MM.1S (cell line): ENCODE data around the gene ZFP62.

ENCODE experiments used
- EZH2phosphoT487 ChIP-seq: fragments of 300-600 bp; sonication (generic); IDR thresholded peaks from 2 replicates; pipeline ENCODE4 v1.6.1; 2018; ENCODE audit warnings: antibody characterized with exemption, low read length
- TF ChIP-seq, protein P1 (sequence below): fragments of 300-600 bp; sonication (generic); IDR thresholded peaks from 2 replicates; pipeline ENCODE4 v1.5.1; 2016; ENCODE audit warnings: antibody characterized with exemption, low read length, mixed read lengths

DNA sequence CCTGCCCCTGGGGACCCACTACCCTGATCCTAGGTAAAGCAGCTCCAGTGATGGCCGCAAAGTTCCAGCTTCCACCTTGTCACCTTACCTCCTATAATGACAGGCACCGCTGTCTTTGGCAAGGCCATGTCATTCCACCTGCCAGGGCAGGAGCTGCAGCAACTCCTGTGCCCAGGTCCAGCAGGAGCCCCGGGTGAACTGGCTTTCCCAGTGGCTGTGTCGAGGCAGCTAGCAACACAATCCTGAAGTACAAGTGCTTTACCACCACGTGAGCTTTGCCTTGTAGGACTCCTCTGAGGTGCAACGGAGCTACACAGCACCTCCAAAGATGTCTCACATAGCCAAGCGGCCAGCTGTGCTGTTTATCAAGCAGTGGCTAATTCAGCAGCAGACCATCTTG is 37.7 kb downstream of the ZFP62 start:
- TF ChIP-seq EZH2phosphoT487 = no peak
- TF ChIP-seq, protein P1, sequence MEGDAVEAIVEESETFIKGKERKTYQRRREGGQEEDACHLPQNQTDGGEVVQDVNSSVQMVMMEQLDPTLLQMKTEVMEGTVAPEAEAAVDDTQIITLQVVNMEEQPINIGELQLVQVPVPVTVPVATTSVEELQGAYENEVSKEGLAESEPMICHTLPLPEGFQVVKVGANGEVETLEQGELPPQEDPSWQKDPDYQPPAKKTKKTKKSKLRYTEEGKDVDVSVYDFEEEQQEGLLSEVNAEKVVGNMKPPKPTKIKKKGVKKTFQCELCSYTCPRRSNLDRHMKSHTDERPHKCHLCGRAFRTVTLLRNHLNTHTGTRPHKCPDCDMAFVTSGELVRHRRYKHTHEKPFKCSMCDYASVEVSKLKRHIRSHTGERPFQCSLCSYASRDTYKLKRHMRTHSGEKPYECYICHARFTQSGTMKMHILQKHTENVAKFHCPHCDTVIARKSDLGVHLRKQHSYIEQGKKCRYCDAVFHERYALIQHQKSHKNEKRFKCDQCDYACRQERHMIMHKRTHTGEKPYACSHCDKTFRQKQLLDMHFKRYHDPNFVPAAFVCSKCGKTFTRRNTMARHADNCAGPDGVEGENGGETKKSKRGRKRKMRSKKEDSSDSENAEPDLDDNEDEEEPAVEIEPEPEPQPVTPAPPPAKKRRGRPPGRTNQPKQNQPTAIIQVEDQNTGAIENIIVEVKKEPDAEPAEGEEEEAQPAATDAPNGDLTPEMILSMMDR = no peak
